Glutamatergic neuron (in vitro differentiated cells): ENCODE data around the gene CDC14B. TPM values are rescaled to one million over a fixed set of nuclear protein-coding genes. Genes with fewer than 3 reads are reported as not detected.

Experiments used
- DNase-seq: peaks from one replicate; pipeline ENCODE4 v3.0.0; 2022
- H3K27ac Mint-ChIP-seq: one replicate; pipeline ENCODE4 v1.8.0; 2020; ENCODE audit warnings: mild to moderate bottlenecking, mixed read lengths, inconsistent platforms; ENCODE audit not compliant: unreplicated experiment
- H3K27me3 Mint-ChIP-seq: one replicate; pipeline ENCODE4 v1.8.0; 2020; ENCODE audit warnings: mild to moderate bottlenecking, moderate library complexity, mixed read lengths, inconsistent platforms; ENCODE audit not compliant: unreplicated experiment
- H3K36me3 Mint-ChIP-seq: one replicate; pipeline ENCODE4 v1.8.0; 2020; ENCODE audit warnings: mild to moderate bottlenecking, mixed read lengths, inconsistent platforms; ENCODE audit not compliant: unreplicated experiment
- H3K4me1 Mint-ChIP-seq: one replicate; pipeline ENCODE4 v1.8.0; 2020; ENCODE audit warnings: mild to moderate bottlenecking, low read depth, mixed read lengths, inconsistent platforms; ENCODE audit not compliant: unreplicated experiment
- H3K4me3 Mint-ChIP-seq: one replicate; pipeline ENCODE4 v1.8.0; 2020; ENCODE audit warnings: mild to moderate bottlenecking, mixed read lengths, inconsistent platforms; ENCODE audit not compliant: unreplicated experiment
- H3K9me3 Mint-ChIP-seq: one replicate; pipeline ENCODE4 v1.8.0; 2020; ENCODE audit warnings: mild to moderate bottlenecking, moderate library complexity, mixed read lengths, inconsistent platforms; ENCODE audit not compliant: unreplicated experiment
- total RNA-seq: library from RNA; stranded (reverse); fragmentation: NEBNext Ultra II Directional; extraction: Animal tissue kit (Norgen Biotek cat#: 25700); gene quantifications from one replicate; pipeline ENCODE4 v1.2.1, GENCODE V29; 2021; ENCODE audit not compliant: unreplicated experiment
- TF ChIP-seq, protein P1 (sequence below): fragments of 200-600 bp; sonication (generic); IDR thresholded peaks from one replicate; pipeline ENCODE4 v1.5.0; 2021; ENCODE audit not compliant: partially characterized antibody, unreplicated experiment

CDC14B gene
- total RNA-seq, 1 donor from 2014 or later: 9.2 TPM

DNA sequence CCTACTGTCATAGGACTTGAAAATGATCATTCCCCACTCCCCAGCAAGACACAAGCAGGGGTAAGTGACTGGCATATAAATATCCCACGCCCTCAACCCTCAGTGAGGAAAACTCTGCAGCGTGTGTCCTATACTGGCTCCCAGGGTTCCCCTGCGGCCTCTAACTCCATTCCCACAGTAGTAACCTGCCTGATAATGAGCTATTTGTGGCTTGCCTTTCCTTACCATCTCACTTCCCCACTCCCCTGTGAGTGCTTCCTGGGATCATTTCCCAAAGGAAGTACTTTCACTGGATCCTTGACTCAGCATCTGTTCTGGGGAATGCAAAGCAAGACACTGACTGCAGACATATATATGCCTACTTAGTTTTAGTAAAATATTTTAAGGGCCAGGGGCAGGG is 14.3 kb downstream of the CDC14B start:
- H3K4me3 Mint-ChIP-seq: no peak overlapping the region
- peaks cover 4% of the 10 kb centered on the region for H3K4me1 Mint-ChIP-seq
- H3K27me3 Mint-ChIP-seq: no peaks in the 10 kb centered on the region
- TF ChIP-seq, protein P1, sequence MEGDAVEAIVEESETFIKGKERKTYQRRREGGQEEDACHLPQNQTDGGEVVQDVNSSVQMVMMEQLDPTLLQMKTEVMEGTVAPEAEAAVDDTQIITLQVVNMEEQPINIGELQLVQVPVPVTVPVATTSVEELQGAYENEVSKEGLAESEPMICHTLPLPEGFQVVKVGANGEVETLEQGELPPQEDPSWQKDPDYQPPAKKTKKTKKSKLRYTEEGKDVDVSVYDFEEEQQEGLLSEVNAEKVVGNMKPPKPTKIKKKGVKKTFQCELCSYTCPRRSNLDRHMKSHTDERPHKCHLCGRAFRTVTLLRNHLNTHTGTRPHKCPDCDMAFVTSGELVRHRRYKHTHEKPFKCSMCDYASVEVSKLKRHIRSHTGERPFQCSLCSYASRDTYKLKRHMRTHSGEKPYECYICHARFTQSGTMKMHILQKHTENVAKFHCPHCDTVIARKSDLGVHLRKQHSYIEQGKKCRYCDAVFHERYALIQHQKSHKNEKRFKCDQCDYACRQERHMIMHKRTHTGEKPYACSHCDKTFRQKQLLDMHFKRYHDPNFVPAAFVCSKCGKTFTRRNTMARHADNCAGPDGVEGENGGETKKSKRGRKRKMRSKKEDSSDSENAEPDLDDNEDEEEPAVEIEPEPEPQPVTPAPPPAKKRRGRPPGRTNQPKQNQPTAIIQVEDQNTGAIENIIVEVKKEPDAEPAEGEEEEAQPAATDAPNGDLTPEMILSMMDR: no peak
- no peaks in the 10 kb centered on the region for H3K36me3 Mint-ChIP-seq
- no peak for DNase-seq
- H3K9me3 Mint-ChIP-seq: no peaks in the 10 kb centered on the region
- no peak overlapping the region for H3K27ac Mint-ChIP-seq

DNA sequence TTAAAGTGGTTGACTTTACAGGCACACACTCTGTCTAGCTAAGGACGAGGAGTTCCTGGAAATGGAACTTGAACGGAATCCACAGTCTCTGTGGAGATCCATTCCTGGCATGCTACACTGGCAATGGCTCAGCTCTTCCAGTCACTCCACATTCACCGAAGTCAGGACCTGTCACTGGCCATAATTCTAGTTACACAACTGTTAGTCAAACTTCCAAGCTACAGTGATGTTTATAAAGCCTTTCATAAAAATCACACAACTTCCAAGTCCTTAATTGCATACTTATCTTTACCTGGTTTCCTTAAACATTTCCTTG is 15.7 kb downstream of the CDC14B start:
- Mint-ChIP-seq H3K4me3 (no peak overlapping the region), H3K27ac (no peak overlapping the region), H3K9me3 (no peaks in the 10 kb centered on the region), H3K36me3 (no peaks in the 10 kb centered on the region), H3K4me1 (peaks cover 4% of the 10 kb centered on the region), H3K27me3 (no peaks in the 10 kb centered on the region)
- TF ChIP-seq, protein P1: no peak
- DNase-seq: no peak

DNA sequence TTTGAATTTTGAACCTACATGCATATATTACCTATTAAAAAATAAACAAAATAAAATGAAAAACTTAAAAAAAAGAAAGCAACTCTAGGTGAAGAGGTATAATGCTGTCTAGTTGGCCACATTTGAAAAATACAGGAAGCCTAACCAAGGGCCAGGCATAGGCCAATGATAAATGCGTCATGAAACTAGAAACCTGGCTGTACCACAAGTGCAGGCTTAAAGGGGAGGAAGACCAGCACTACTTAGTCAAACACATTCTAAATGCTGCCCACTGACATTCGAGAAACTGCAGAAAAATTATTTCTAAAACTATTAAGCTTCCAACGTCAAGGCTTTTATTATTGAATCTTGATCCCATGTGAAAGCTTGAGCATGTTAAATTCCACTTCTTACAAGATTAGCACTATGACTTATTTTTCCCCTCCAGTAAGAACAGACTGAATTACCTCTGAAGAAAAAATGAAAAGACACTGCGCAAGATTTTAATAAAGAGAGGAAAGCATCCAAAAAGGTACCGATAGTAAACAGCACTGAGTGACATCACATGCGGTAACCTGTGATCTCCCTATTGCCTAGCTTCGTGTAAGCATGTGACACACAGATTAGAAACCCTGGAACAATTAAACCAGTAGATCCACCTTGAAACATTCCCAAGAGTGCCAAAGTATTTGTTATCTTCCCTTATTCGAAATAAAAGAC is 16.2 kb downstream of the CDC14B start:
- TF ChIP-seq, protein P1: no peak
- Mint-ChIP-seq H3K36me3 (no peaks in the 10 kb centered on the region), H3K9me3 (no peaks in the 10 kb centered on the region), H3K27me3 (no peaks in the 10 kb centered on the region), H3K4me3 (no peak overlapping the region), H3K27ac (no peak overlapping the region), H3K4me1 (peaks cover 4% of the 10 kb centered on the region)
- DNase-seq: no peak

DNA sequence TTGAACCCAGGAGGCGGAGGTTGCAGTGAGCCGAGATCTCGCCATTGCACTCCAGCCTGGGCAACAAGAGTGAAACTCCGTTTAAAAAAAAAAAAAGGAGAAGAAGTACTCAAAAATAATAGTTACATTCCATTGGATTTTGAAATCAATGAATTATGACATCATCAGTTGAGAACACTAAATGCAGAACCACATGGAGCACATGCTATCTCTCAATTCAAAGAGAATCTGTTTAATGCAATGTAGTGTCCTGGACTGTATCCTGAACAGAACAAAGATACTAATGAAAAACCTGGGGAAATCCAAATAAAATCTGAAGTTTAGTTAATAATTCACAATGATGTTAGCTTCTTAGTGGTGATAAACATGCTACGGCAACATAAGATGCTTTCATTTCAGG is 20.3 kb downstream of the CDC14B start:
- Mint-ChIP-seq H3K9me3 (no peaks in the 10 kb centered on the region), H3K27ac (no peak overlapping the region)
- TF ChIP-seq, protein P1: no peak

DNA sequence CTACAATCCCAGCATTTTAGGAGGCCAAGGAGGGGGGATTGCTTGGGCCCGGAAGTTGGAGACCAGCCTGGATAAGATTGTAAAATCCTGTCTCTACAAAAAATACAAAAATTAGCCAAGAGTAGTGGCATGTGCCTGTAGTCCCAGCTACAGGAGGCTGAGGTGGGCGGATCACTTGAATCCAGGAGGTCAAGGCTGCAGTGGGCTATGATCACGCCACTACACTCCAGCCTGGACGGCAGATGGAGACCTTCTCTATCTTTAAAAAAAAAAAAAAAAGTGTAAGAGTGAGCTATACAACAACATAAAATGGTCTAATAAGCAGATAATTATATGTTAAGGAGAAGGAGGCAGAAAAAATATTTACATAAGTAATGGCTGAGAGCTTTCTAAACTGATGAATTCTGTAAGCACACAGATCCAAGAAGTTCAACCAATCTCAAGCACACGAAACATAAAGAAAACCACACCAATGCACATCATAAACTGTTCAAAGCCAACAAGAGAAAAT is 23.0 kb downstream of the CDC14B start:
- peaks cover 5% of the 10 kb centered on the region for H3K9me3 Mint-ChIP-seq
- DNase-seq: no peak
- no peak overlapping the region for H3K27ac Mint-ChIP-seq
- H3K27me3 Mint-ChIP-seq: no peaks in the 10 kb centered on the region
- no peaks in the 10 kb centered on the region for H3K36me3 Mint-ChIP-seq
- H3K4me1 Mint-ChIP-seq: no peaks in the 10 kb centered on the region
- no peak overlapping the region for H3K4me3 Mint-ChIP-seq
- TF ChIP-seq, protein P1: no peak

More for the DNA sequence above, 20.3 kb downstream of the CDC14B start:
- no peak for DNase-seq
- Mint-ChIP-seq H3K27me3 (no peaks in the 10 kb centered on the region), H3K4me1 (no peaks in the 10 kb centered on the region), H3K4me3 (no peak overlapping the region), H3K36me3 (no peaks in the 10 kb centered on the region)
